Measurements from ENCODE around the gene LGR6.

LGR6 gene

GRCh38 chr1:202264726-202265125 lies 71.1 kb downstream of the LGR6 start:
- no peak for DNase-seq (ENCODE audit: low read depth)

- DNase-seq (ENCODE audit: low read depth): no peak
Observed at GRCh38 chr1:202266061-202266765, 72.6 kb downstream of the LGR6 start.

GRCh38 chr1:202268032-202268431 lies 74.4 kb downstream of the LGR6 start:
- no peak for DNase-seq (ENCODE audit: low read depth)

- no peak for DNase-seq (ENCODE audit: low read depth)
Observed at GRCh38 chr1:202268817-202269216, 75.2 kb downstream of the LGR6 start.

- no peak for DNase-seq (ENCODE audit: low read depth)
Observed at GRCh38 chr1:202270871-202271326, 77.3 kb downstream of the LGR6 start.

GRCh38 chr1:202272103-202272845 lies 78.7 kb downstream of the LGR6 start:
- DNase-seq (ENCODE audit: low read depth): no peak

- no peak for DNase-seq (ENCODE audit: low read depth)
Observed at GRCh38 chr1:202274611-202275010, 81.0 kb downstream of the LGR6 start.

GRCh38 chr1:202275061-202275770 lies 81.6 kb downstream of the LGR6 start:
- no peak for DNase-seq (ENCODE audit: low read depth)

GRCh38 chr1:202276081-202276715 lies 82.6 kb downstream of the LGR6 start:
- DNase-seq (ENCODE audit: low read depth): no peak

- DNase-seq (ENCODE audit: low read depth): no peak
Observed at GRCh38 chr1:202276920-202277319, 83.3 kb downstream of the LGR6 start.

- no peak for DNase-seq (ENCODE audit: low read depth)
Observed at GRCh38 chr1:202278751-202279150, 85.2 kb downstream of the LGR6 start.

- DNase-seq (ENCODE audit: low read depth): no peak
Observed at GRCh38 chr1:202279806-202280205, 86.2 kb downstream of the LGR6 start.

GRCh38 chr1:202280595-202280994 lies 87.0 kb downstream of the LGR6 start:
- DNase-seq (ENCODE audit: low read depth): no peak

- DNase-seq (ENCODE audit: low read depth): no peak
Observed at GRCh38 chr1:202281316-202282024, 87.9 kb downstream of the LGR6 start.

- DNase-seq (ENCODE audit: low read depth): no peak
Observed at GRCh38 chr1:202282025-202282371, 88.4 kb downstream of the LGR6 start.

GRCh38 chr1:202282596-202283283 lies 89.1 kb downstream of the LGR6 start:
- no peak for DNase-seq (ENCODE audit: low read depth)

GRCh38 chr1:202283379-202283844 lies 89.8 kb downstream of the LGR6 start:
- peak; percentile 77 for DNase-seq (ENCODE audit: low read depth)

GRCh38 chr1:202283991-202284390 lies 90.4 kb downstream of the LGR6 start:
- DNase-seq (ENCODE audit: low read depth): peak; percentile 64

- DNase-seq (ENCODE audit: low read depth): no peak
Observed at GRCh38 chr1:202285908-202286307, 92.3 kb downstream of the LGR6 start.

GRCh38 chr1:202286622-202287097 lies 93.1 kb downstream of the LGR6 start:
- peak; percentile 59 for DNase-seq (ENCODE audit: low read depth)

GRCh38 chr1:202287196-202287595 lies 93.6 kb downstream of the LGR6 start:
- DNase-seq (ENCODE audit: low read depth): no peak

All from GM04503 (cell line).